Glomerular endothelial cell (primary cell): ENCODE measurements around the gene SALL1. TPM values are rescaled to one million over a fixed set of nuclear protein-coding genes. Genes with fewer than 3 reads are reported as not detected.

Experiments
- DNase-seq: peaks from one replicate; pipeline ENCODE4 v3.0.0-alpha.2; 2011; ENCODE audit warnings: low read depth, low spot score; ENCODE audit errors: extremely low read depth
- total RNA-seq: library from RNA; depleted of rRNA; stranded (reverse); fragments of >200 nt; gene quantifications from 2 replicates; pipeline ENCODE4 v1.2.3, GENCODE V29; 2015

Gene SALL1
- total RNA-seq, 1 donor from 2014 or later: 1.5 TPM

GRCh38 chr16:51143196-51143977 is 7.7 kb downstream of the SALL1 start:
- no peak for DNase-seq

- no peak for DNase-seq
Observed at GRCh38 chr16:51141541-51141940, 9.5 kb downstream of the SALL1 start.

GRCh38 chr16:51141106-51141505 is 10.0 kb downstream of the SALL1 start:
- DNase-seq: no peak

- no peak for DNase-seq
Observed at GRCh38 chr16:51140112-51140511, 11.0 kb downstream of the SALL1 start.

GRCh38 chr16:51139568-51139967 is 11.5 kb downstream of the SALL1 start:
- no peak for DNase-seq

GRCh38 chr16:51138178-51138577 is 12.9 kb downstream of the SALL1 start:
- DNase-seq: no peak

GRCh38 chr16:51137097-51137496 is 14.0 kb downstream of the SALL1 start:
- no peak for DNase-seq

- DNase-seq: no peak
Observed at GRCh38 chr16:51134876-51135275, 16.2 kb downstream of the SALL1 start.

- DNase-seq: no peak
Observed at GRCh38 chr16:51134269-51134812, 16.7 kb downstream of the SALL1 start.

GRCh38 chr16:51133688-51134087 is 17.4 kb downstream of the SALL1 start:
- DNase-seq: no peak

GRCh38 chr16:51133183-51133582 is 17.9 kb downstream of the SALL1 start:
- no peak for DNase-seq

GRCh38 chr16:51132490-51133115 is 18.5 kb downstream of the SALL1 start:
- no peak for DNase-seq

GRCh38 chr16:51131619-51132018 is 19.5 kb downstream of the SALL1 start:
- no peak for DNase-seq

GRCh38 chr16:51129105-51129504 is 22.0 kb downstream of the SALL1 start:
- DNase-seq: no peak

GRCh38 chr16:51125992-51126391 is 25.1 kb downstream of the SALL1 start:
- no peak for DNase-seq

GRCh38 chr16:51124896-51125295 is 26.2 kb downstream of the SALL1 start:
- DNase-seq: no peak

- no peak for DNase-seq
Observed at GRCh38 chr16:51121850-51122249, 29.2 kb downstream of the SALL1 start.

GRCh38 chr16:51120730-51121347 is 30.2 kb downstream of the SALL1 start:
- no peak for DNase-seq

- DNase-seq: no peak
Observed at GRCh38 chr16:51119973-51120729, 30.9 kb downstream of the SALL1 start.

- no peak for DNase-seq
Observed at GRCh38 chr16:51119556-51119955, 31.5 kb downstream of the SALL1 start.

GRCh38 chr16:51116353-51116752 is 34.7 kb downstream of the SALL1 start:
- no peak for DNase-seq
